Glutamatergic neuron (in vitro differentiated cells): Measurements from ENCODE around the gene DAB2IP. TPM values are rescaled to one million over a fixed set of nuclear protein-coding genes. Genes with fewer than 3 reads are reported as not detected.

Experiments
- DNase-seq: peaks from one replicate; pipeline ENCODE4 v3.0.0; 2022
- H3K27ac Mint-ChIP-seq: one replicate; pipeline ENCODE4 v1.8.0; 2020; ENCODE audit warnings: mild to moderate bottlenecking, mixed read lengths, inconsistent platforms; ENCODE audit not compliant: unreplicated experiment
- H3K27me3 Mint-ChIP-seq: one replicate; pipeline ENCODE4 v1.8.0; 2020; ENCODE audit warnings: mild to moderate bottlenecking, moderate library complexity, mixed read lengths, inconsistent platforms; ENCODE audit not compliant: unreplicated experiment
- H3K36me3 Mint-ChIP-seq: one replicate; pipeline ENCODE4 v1.8.0; 2020; ENCODE audit warnings: mild to moderate bottlenecking, mixed read lengths, inconsistent platforms; ENCODE audit not compliant: unreplicated experiment
- H3K4me1 Mint-ChIP-seq: one replicate; pipeline ENCODE4 v1.8.0; 2020; ENCODE audit warnings: mild to moderate bottlenecking, low read depth, mixed read lengths, inconsistent platforms; ENCODE audit not compliant: unreplicated experiment
- H3K4me3 Mint-ChIP-seq: one replicate; pipeline ENCODE4 v1.8.0; 2020; ENCODE audit warnings: mild to moderate bottlenecking, mixed read lengths, inconsistent platforms; ENCODE audit not compliant: unreplicated experiment
- H3K9me3 Mint-ChIP-seq: one replicate; pipeline ENCODE4 v1.8.0; 2020; ENCODE audit warnings: mild to moderate bottlenecking, moderate library complexity, mixed read lengths, inconsistent platforms; ENCODE audit not compliant: unreplicated experiment
- total RNA-seq: library from RNA; stranded (reverse); fragmentation: NEBNext Ultra II Directional; extraction: Animal tissue kit (Norgen Biotek cat#: 25700); gene quantifications from one replicate; pipeline ENCODE4 v1.2.1, GENCODE V29; 2021; ENCODE audit not compliant: unreplicated experiment
- TF ChIP-seq, protein P1 (sequence below): fragments of 200-600 bp; sonication (generic); IDR thresholded peaks from one replicate; pipeline ENCODE4 v1.5.0; 2021; ENCODE audit not compliant: partially characterized antibody, unreplicated experiment

Gene DAB2IP
- total RNA-seq, 1 donor from 2014 or later: 32.9 TPM

GRCh38 chr9:121812159-121812735, 160.8 kb downstream of the DAB2IP start:
- Mint-ChIP-seq H3K36me3 (no peaks in the 10 kb centered on the region), H3K27me3 (peaks cover 5% of the 10 kb centered on the region), H3K9me3 (peaks cover 4% of the 10 kb centered on the region), H3K4me3 (peak overlapping the region; percentile 46), H3K27ac (peak overlapping the region; percentile 53), H3K4me1 (peaks cover 41% of the 10 kb centered on the region)
- no peak for DNase-seq
- TF ChIP-seq, protein P1, sequence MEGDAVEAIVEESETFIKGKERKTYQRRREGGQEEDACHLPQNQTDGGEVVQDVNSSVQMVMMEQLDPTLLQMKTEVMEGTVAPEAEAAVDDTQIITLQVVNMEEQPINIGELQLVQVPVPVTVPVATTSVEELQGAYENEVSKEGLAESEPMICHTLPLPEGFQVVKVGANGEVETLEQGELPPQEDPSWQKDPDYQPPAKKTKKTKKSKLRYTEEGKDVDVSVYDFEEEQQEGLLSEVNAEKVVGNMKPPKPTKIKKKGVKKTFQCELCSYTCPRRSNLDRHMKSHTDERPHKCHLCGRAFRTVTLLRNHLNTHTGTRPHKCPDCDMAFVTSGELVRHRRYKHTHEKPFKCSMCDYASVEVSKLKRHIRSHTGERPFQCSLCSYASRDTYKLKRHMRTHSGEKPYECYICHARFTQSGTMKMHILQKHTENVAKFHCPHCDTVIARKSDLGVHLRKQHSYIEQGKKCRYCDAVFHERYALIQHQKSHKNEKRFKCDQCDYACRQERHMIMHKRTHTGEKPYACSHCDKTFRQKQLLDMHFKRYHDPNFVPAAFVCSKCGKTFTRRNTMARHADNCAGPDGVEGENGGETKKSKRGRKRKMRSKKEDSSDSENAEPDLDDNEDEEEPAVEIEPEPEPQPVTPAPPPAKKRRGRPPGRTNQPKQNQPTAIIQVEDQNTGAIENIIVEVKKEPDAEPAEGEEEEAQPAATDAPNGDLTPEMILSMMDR: no peak

- Mint-ChIP-seq H3K27me3 (peaks cover 7% of the 10 kb centered on the region), H3K4me1 (peaks cover 42% of the 10 kb centered on the region), H3K27ac (no peak overlapping the region), H3K4me3 (peak overlapping the region; percentile 49), H3K36me3 (no peaks in the 10 kb centered on the region), H3K9me3 (peaks cover 6% of the 10 kb centered on the region)
- TF ChIP-seq, protein P1: no peak
- DNase-seq: no peak
Measured at GRCh38 chr9:121813519-121814210, 162.2 kb downstream of the DAB2IP start.

GRCh38 chr9:121814594-121814993, 163.2 kb downstream of the DAB2IP start:
- H3K27ac Mint-ChIP-seq: no peak overlapping the region
- H3K4me3 Mint-ChIP-seq: no peak overlapping the region
- H3K36me3 Mint-ChIP-seq: no peaks in the 10 kb centered on the region
- DNase-seq: no peak
- peaks cover 6% of the 10 kb centered on the region for H3K9me3 Mint-ChIP-seq
- TF ChIP-seq, protein P1: no peak
- H3K27me3 Mint-ChIP-seq: peaks cover 9% of the 10 kb centered on the region
- H3K4me1 Mint-ChIP-seq: peaks cover 45% of the 10 kb centered on the region

- Mint-ChIP-seq H3K4me1 (peaks cover 47% of the 10 kb centered on the region), H3K27ac (no peak overlapping the region), H3K36me3 (no peaks in the 10 kb centered on the region), H3K4me3 (peak overlapping the region; percentile 20), H3K27me3 (peaks cover 9% of the 10 kb centered on the region), H3K9me3 (peaks cover 6% of the 10 kb centered on the region)
- no peak for DNase-seq
- TF ChIP-seq, protein P1: no peak
Measured at GRCh38 chr9:121815084-121815483, 163.7 kb downstream of the DAB2IP start.
